Prostate gland (tissue), 2 donors: ENCODE results near the gene TKFC.

ENCODE experiments used
- POLR2A ChIP-seq: fragments of 450-650 bp; IDR thresholded peaks from one replicate; pipeline ENCODE4 v1.6.1; 2016; ENCODE audit warnings: antibody characterized with exemption, mild to moderate bottlenecking
- POLR2AphosphoS5 ChIP-seq: sonication (generic); formaldehyde crosslinking; IDR thresholded peaks from one replicate; pipeline ENCODE4 v1.6.1; 2017; ENCODE audit warnings: antibody characterized with exemption
- TF ChIP-seq, protein P1 (sequence below), 4 experiments: fragments of 200-600 bp in 2 of 4; fragments of 450-650 bp in 2 of 4; sonication (generic) in 2 of 4; IDR thresholded peaks; 1 replicate in 3 of 4; 2 replicates in 1 of 4; pipeline ENCODE4 v1.5.1; 2016 to 2019; ENCODE audit warnings: antibody characterized with exemption in 4 of 4, mild to moderate bottlenecking in 2 of 4, moderate library complexity in 2 of 4

DNA sequence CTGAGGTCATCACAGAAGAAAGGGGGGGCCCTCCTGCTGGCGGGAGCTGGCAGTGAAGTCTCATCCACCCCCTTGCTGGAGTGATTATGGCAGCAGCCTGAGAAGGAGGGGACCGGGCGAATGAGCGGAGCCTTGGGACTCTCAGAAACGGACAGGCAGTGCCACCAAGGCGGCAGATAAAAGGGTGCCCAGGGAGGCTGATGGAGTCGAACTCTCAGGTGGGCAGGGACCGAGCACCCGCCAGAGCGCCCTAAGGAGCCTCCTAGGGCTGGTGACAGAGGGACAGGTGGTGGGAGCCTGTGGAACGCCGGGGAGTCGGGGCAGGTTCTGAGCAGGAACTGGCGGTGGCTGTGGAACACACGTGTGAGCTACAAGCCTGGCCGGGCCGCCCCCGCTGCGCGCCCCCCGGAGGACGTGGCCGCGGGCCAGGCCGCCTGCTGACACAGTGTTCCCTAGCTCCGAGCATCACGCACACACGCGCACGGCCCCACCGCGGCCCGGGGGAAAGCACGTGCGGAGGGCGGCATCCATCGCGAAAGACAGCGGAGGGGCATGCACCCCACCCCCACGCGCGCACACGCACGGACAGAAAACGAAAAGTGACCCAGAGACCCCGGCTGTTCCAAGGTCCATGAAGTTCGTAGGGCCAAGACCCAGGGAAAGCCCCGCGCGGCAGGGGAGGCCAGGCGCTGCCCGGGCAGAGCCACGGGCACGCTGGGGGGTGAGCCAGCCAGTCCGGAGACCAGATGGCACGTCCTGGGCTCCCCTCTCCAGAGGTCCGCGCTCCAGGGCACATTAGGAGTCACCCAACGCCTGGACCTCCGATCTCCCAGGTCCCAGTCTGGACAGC lies 38.9 kb upstream of the TKFC start:
- TF ChIP-seq POLR2AphosphoS5 (no peak), POLR2A (no peak)
- TF ChIP-seq, protein P1, sequence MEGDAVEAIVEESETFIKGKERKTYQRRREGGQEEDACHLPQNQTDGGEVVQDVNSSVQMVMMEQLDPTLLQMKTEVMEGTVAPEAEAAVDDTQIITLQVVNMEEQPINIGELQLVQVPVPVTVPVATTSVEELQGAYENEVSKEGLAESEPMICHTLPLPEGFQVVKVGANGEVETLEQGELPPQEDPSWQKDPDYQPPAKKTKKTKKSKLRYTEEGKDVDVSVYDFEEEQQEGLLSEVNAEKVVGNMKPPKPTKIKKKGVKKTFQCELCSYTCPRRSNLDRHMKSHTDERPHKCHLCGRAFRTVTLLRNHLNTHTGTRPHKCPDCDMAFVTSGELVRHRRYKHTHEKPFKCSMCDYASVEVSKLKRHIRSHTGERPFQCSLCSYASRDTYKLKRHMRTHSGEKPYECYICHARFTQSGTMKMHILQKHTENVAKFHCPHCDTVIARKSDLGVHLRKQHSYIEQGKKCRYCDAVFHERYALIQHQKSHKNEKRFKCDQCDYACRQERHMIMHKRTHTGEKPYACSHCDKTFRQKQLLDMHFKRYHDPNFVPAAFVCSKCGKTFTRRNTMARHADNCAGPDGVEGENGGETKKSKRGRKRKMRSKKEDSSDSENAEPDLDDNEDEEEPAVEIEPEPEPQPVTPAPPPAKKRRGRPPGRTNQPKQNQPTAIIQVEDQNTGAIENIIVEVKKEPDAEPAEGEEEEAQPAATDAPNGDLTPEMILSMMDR (IDR thresholded peaks at IDR 0.05): no peak
